ENCODE results near the gene FKBP5. TPM values are rescaled to one million over a fixed set of nuclear protein-coding genes. Genes with fewer than 3 reads are reported as not detected.

FKBP5 gene
- total and polyA plus RNA-seq, 10 of the 15 experiments (the other 5 are each of a cell fraction or from before 2014, with no cell fraction given) = 29.0 to 123 (median 62.3) TPM

GRCh38 chr6:35731736-35732532, 43.2 kb upstream of the FKBP5 start (continued):
- no peak; the same call in 1 of the 2 replicates for TF ChIP-seq ZBED1 (IDR thresholded peaks at IDR 0.05; ENCODE audit: borderline replicate concordance)
- no peak for TF ChIP-seq ZNF24 (IDR thresholded peaks at IDR 0.05)
- peak; percentile 24 for TF ChIP-seq TARDBP (IDR thresholded peaks at IDR 0.05; ENCODE audit: borderline replicate concordance)
- TF ChIP-seq HDAC2 (IDR thresholded peaks at IDR 0.05) = peak; percentile 78; the same call in 1 of the 2 replicates
- no peak for TF ChIP-seq CEBPB (IDR thresholded peaks at IDR 0.05; ENCODE audit: borderline replicate concordance in 1 of 2, low read depth in 2 of 2, low read length in 2 of 2)
- no peak for TF ChIP-seq MTA3 (IDR thresholded peaks at IDR 0.05; ENCODE audit: borderline replicate concordance, low read length)
- peak; percentile 63; the same call in 1 of the 2 replicates for TF ChIP-seq FOXM1 (IDR thresholded peaks at IDR 0.05; ENCODE audit: low read depth, low read length)
- TF ChIP-seq PBX3 (IDR thresholded peaks at IDR 0.05; ENCODE audit: insufficient replicate concordance, low read depth, low read length) = no peak
- no peak for TF ChIP-seq RAD51 (IDR thresholded peaks at IDR 0.05)
- no peak for TF ChIP-seq SUZ12 (IDR thresholded peaks at IDR 0.05; ENCODE audit: unreplicated experiment)
- TF ChIP-seq ZNF622 (IDR thresholded peaks at IDR 0.05) = no peak
- TF ChIP-seq, protein P1, sequence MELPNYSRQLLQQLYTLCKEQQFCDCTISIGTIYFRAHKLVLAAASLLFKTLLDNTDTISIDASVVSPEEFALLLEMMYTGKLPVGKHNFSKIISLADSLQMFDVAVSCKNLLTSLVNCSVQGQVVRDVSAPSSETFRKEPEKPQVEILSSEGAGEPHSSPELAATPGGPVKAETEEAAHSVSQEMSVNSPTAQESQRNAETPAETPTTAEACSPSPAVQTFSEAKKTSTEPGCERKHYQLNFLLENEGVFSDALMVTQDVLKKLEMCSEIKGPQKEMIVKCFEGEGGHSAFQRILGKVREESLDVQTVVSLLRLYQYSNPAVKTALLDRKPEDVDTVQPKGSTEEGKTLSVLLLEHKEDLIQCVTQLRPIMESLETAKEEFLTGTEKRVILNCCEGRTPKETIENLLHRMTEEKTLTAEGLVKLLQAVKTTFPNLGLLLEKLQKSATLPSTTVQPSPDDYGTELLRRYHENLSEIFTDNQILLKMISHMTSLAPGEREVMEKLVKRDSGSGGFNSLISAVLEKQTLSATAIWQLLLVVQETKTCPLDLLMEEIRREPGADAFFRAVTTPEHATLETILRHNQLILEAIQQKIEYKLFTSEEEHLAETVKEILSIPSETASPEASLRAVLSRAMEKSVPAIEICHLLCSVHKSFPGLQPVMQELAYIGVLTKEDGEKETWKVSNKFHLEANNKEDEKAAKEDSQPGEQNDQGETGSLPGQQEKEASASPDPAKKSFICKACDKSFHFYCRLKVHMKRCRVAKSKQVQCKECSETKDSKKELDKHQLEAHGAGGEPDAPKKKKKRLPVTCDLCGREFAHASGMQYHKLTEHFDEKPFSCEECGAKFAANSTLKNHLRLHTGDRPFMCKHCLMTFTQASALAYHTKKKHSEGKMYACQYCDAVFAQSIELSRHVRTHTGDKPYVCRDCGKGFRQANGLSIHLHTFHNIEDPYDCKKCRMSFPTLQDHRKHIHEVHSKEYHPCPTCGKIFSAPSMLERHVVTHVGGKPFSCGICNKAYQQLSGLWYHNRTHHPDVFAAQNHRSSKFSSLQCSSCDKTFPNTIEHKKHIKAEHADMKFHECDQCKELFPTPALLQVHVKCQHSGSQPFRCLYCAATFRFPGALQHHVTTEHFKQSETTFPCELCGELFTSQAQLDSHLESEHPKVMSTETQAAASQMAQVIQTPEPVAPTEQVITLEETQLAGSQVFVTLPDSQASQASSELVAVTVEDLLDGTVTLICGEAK (IDR thresholded peaks at IDR 0.05; ENCODE audit: borderline replicate concordance) = no peak; the same call in 1 of the 2 replicates
- TF ChIP-seq PAX5 (IDR thresholded peaks at IDR 0.05; ENCODE audit: borderline replicate concordance, low read depth, low read length) = peak; percentile 72; the same call in 1 of the 2 replicates
- no peak for TF ChIP-seq SMAD1 (IDR thresholded peaks at IDR 0.05; ENCODE audit: low read depth, partially characterized antibody)
- no peak for TF ChIP-seq HDAC6 (IDR thresholded peaks at IDR 0.05; ENCODE audit: unreplicated experiment)
- no peak for TF ChIP-seq ZNF207 (IDR thresholded peaks at IDR 0.05; ENCODE audit: borderline replicate concordance)
- TF ChIP-seq USF2 (IDR thresholded peaks at IDR 0.05; ENCODE audit: borderline replicate concordance, low read depth, low read length) = no peak
- TF ChIP-seq MEF2A (IDR thresholded peaks at IDR 0.05; ENCODE audit: insufficient read depth, low read depth, low read length) = peak; percentile 61; the same call in 1 of the 2 replicates
- TF ChIP-seq KLF5 (IDR thresholded peaks at IDR 0.05; ENCODE audit: partially characterized antibody) = no peak
- no peak for TF ChIP-seq NFIC (IDR thresholded peaks at IDR 0.05; ENCODE audit: low read depth, low read length)
- no peak for TF ChIP-seq CEBPZ (IDR thresholded peaks at IDR 0.05; ENCODE audit: low read depth, low read length)

All from GM12878 (cell line).